IPS-20b (cell line): Measurements from ENCODE around the gene VCP.

Experiments used
- H3K27ac ChIP-seq: one replicate; pipeline ENCODE4 v1.5.1; 2013; ENCODE audit warnings: low read length
- H3K27me3 ChIP-seq: 2 replicates; pipeline ENCODE4 v1.6.1; 2013; ENCODE audit warnings: mild to moderate bottlenecking, low read length, inconsistent platforms; ENCODE audit not compliant: insufficient read depth
- H3K36me3 ChIP-seq: 2 replicates; pipeline ENCODE4 v1.6.1; 2013; ENCODE audit warnings: low read depth, mild to moderate bottlenecking, inconsistent platforms, low read length, moderate library complexity; ENCODE audit not compliant: insufficient read depth
- H3K4me1 ChIP-seq: 2 replicates; pipeline ENCODE4 v1.6.1; 2013; ENCODE audit warnings: mild to moderate bottlenecking, control low read depth, inconsistent platforms, low read length, moderate library complexity; ENCODE audit not compliant: insufficient read depth
- H3K4me3 ChIP-seq: 2 replicates; pipeline ENCODE4 v1.5.1; 2013; ENCODE audit warnings: mild to moderate bottlenecking, low read length, inconsistent platforms
- H3K9ac ChIP-seq: 2 replicates; pipeline ENCODE4 v1.6.1; 2013; ENCODE audit warnings: low read depth, mild to moderate bottlenecking, inconsistent platforms, low read length, moderate library complexity
- H3K9me3 ChIP-seq: 2 replicates; pipeline ENCODE4 v1.6.1; 2013; ENCODE audit warnings: mild to moderate bottlenecking, low read depth, low read length, inconsistent platforms; ENCODE audit not compliant: insufficient read depth

VCP gene

GRCh38 chr9:35108946-35109575 lies 36.6 kb upstream of the VCP start:
- H3K27ac ChIP-seq = no peak overlapping the region
- no peaks in the 10 kb centered on the region for H3K9me3 ChIP-seq
- peaks cover 12% of the 10 kb centered on the region for H3K4me1 ChIP-seq
- H3K27me3 ChIP-seq = no peaks in the 10 kb centered on the region
- no peak overlapping the region for H3K9ac ChIP-seq
- no peak overlapping the region for H3K4me3 ChIP-seq
- peaks cover 14% of the 10 kb centered on the region; the same call in 1 of the 2 replicates for H3K36me3 ChIP-seq

- H3K9me3 ChIP-seq = no peaks in the 10 kb centered on the region
- peaks cover 15% of the 10 kb centered on the region for H3K4me1 ChIP-seq
- peaks cover 14% of the 10 kb centered on the region; the same call in 1 of the 2 replicates for H3K36me3 ChIP-seq
- no peak overlapping the region for H3K9ac ChIP-seq
- H3K4me3 ChIP-seq = no peak overlapping the region
- no peak overlapping the region for H3K27ac ChIP-seq
- H3K27me3 ChIP-seq = no peaks in the 10 kb centered on the region
These were observed 36.0 kb upstream of the VCP start for GRCh38 chr9:35108461-35108860.

- Histone ChIP-seq H3K4me1 (peaks cover 15% of the 10 kb centered on the region), H3K36me3 (peaks cover 14% of the 10 kb centered on the region; the same call in 1 of the 2 replicates), H3K27me3 (no peaks in the 10 kb centered on the region), H3K9ac (no peak overlapping the region), H3K9me3 (no peaks in the 10 kb centered on the region), H3K27ac (no peak overlapping the region), H3K4me3 (no peak overlapping the region)
These were observed 35.2 kb upstream of the VCP start for GRCh38 chr9:35107297-35108290.

- Histone ChIP-seq H3K36me3 (peaks cover 18% of the 10 kb centered on the region; the same call in 1 of the 2 replicates), H3K4me3 (no peak overlapping the region), H3K27ac (no peak overlapping the region), H3K9me3 (no peaks in the 10 kb centered on the region), H3K27me3 (no peaks in the 10 kb centered on the region), H3K4me1 (peaks cover 12% of the 10 kb centered on the region), H3K9ac (no peak overlapping the region)
These were observed 33.9 kb upstream of the VCP start for GRCh38 chr9:35106343-35106730.

- peaks cover 24% of the 10 kb centered on the region for H3K36me3 ChIP-seq
- H3K27me3 ChIP-seq = no peaks in the 10 kb centered on the region
- no peaks in the 10 kb centered on the region for H3K9me3 ChIP-seq
- H3K4me1 ChIP-seq = peaks cover 10% of the 10 kb centered on the region
- no peak overlapping the region for H3K9ac ChIP-seq
- no peak overlapping the region for H3K27ac ChIP-seq
- H3K4me3 ChIP-seq = no peak overlapping the region
These were observed 33.3 kb upstream of the VCP start for GRCh38 chr9:35105571-35106342.

GRCh38 chr9:35105126-35105525 lies 32.7 kb upstream of the VCP start:
- Histone ChIP-seq H3K27ac (no peak overlapping the region), H3K4me3 (no peak overlapping the region), H3K4me1 (peaks cover 9% of the 10 kb centered on the region; the same call in 1 of the 2 replicates), H3K27me3 (no peaks in the 10 kb centered on the region), H3K9me3 (no peaks in the 10 kb centered on the region), H3K36me3 (peaks cover 30% of the 10 kb centered on the region), H3K9ac (no peak overlapping the region)

- peak overlapping the region; percentile 95; the same call in 1 of the 2 replicates for H3K9ac ChIP-seq
- H3K9me3 ChIP-seq = no peaks in the 10 kb centered on the region
- H3K27ac ChIP-seq = no peak overlapping the region
- peaks cover 36% of the 10 kb centered on the region for H3K36me3 ChIP-seq
- peaks cover 9% of the 10 kb centered on the region; the same call in 1 of the 2 replicates for H3K4me1 ChIP-seq
- no peaks in the 10 kb centered on the region for H3K27me3 ChIP-seq
- no peak overlapping the region for H3K4me3 ChIP-seq
These were observed 32.2 kb upstream of the VCP start for GRCh38 chr9:35104586-35104985.

GRCh38 chr9:35103660-35104191 lies 31.3 kb upstream of the VCP start:
- H3K4me1 ChIP-seq = peaks cover 9% of the 10 kb centered on the region; the same call in 1 of the 2 replicates
- peaks cover 41% of the 10 kb centered on the region for H3K36me3 ChIP-seq
- peak overlapping the region; percentile 95; the same call in 1 of the 2 replicates for H3K9ac ChIP-seq
- H3K27me3 ChIP-seq = no peaks in the 10 kb centered on the region
- no peaks in the 10 kb centered on the region for H3K9me3 ChIP-seq
- H3K4me3 ChIP-seq = peak overlapping the region; percentile 85
- H3K27ac ChIP-seq = peak overlapping the region; percentile 44

- peaks cover 9% of the 10 kb centered on the region; the same call in 1 of the 2 replicates for H3K4me1 ChIP-seq
- peaks cover 41% of the 10 kb centered on the region for H3K36me3 ChIP-seq
- H3K27ac ChIP-seq = peak within 1 kb of the TSS; percentile 80
- no peaks in the 10 kb centered on the region for H3K9me3 ChIP-seq
- H3K27me3 ChIP-seq = no peaks in the 10 kb centered on the region
- peak within 1 kb of the TSS; percentile 95 for H3K9ac ChIP-seq
- H3K4me3 ChIP-seq = peak within 1 kb of the TSS; percentile 85
These were observed 30.6 kb upstream of the VCP start, which contains the start of gene STOML2 for GRCh38 chr9:35102769-35103659. Gene STOML2, minus strand, starts transcription at chr9:35103131. Its CDS starts 37 bp downstream, at chr9:35103094.

- H3K36me3 ChIP-seq = peaks cover 41% of the 10 kb centered on the region
- H3K4me3 ChIP-seq = peak overlapping the region; percentile 85
These were observed 30.0 kb upstream of the VCP start for GRCh38 chr9:35102465-35102768.

More at GRCh38 chr9:35102465-35102768, 30.0 kb upstream of the VCP start:
- Histone ChIP-seq H3K27ac (peak overlapping the region; percentile 80), H3K9ac (peak overlapping the region; percentile 95), H3K27me3 (no peaks in the 10 kb centered on the region), H3K9me3 (no peaks in the 10 kb centered on the region), H3K4me1 (peaks cover 9% of the 10 kb centered on the region; the same call in 1 of the 2 replicates)
